Common myeloid progenitor, CD34-positive (primary cell): ENCODE measurements around the gene ETFDH. TPM values are rescaled to one million over a fixed set of nuclear protein-coding genes. Genes with fewer than 3 reads are reported as not detected.
A peak's percentile ranks its signal among the peaks of the same experiment; 100 is the strongest.

Source experiments
- CTCF ChIA-PET: fragments of 350-600 bp; sonication (Branson Sonifier 250); formaldehyde crosslinking; loops from one replicate; lab custom pipeline; 2021; ENCODE audit warnings: antibody characterized with exemption; lab: Charles Lee
- POLR2A ChIA-PET: fragments of 350-600 bp; sonication (Branson Sonifier 250); formaldehyde crosslinking; loops from one replicate; lab custom pipeline; 2021; ENCODE audit warnings: antibody characterized with exemption; lab: Charles Lee
- DNase-seq, 3 donors: peaks; one replicate each; pipeline versions ENCODE4 v3.0.0 to v3.0.0-alpha.2; 2013
- H3K27ac ChIP-seq, 2 experiments: 1 replicate in 1 of 2; 2 replicates in 1 of 2; pipeline ENCODE4 v1.7.0; 2013; ENCODE audit warnings: inconsistent platforms in 2 of 2, low read length in 2 of 2, mild to moderate bottlenecking in 2 of 2, low read depth in 1 of 2, moderate library complexity in 1 of 2; ENCODE audit not compliant: severe bottlenecking in 2 of 2, insufficient read depth in 1 of 2, poor library complexity in 1 of 2
- H3K27me3 ChIP-seq, 5 experiments: replicated peaks in 2 of 5; 1 replicate in 3 of 5; 2 replicates in 2 of 5; pipeline versions ENCODE4 v1.6.1 to v1.7.0; 2013; ENCODE audit warnings: low read length in 4 of 5, mild to moderate bottlenecking in 2 of 5, moderate library complexity in 2 of 5, inconsistent platforms in 1 of 5; ENCODE audit not compliant: insufficient read depth in 5 of 5, control insufficient read depth in 4 of 5
- H3K36me3 ChIP-seq, 4 experiments: 1 replicate in 2 of 4; 2 replicates in 2 of 4; pipeline versions ENCODE4 v1.6.1 to v1.7.0; 2013; ENCODE audit warnings: low read length in 3 of 4, control low read depth in 1 of 4, mild to moderate bottlenecking in 1 of 4; ENCODE audit not compliant: control insufficient read depth in 4 of 4, insufficient read depth in 4 of 4
- H3K4me1 ChIP-seq, 4 experiments: 1 replicate in 3 of 4; 2 replicates in 1 of 4; pipeline versions ENCODE4 v1.6.1 to v1.7.1; 2013; ENCODE audit warnings: low read length in 3 of 4, mild to moderate bottlenecking in 3 of 4, control low read depth in 1 of 4, inconsistent platforms in 1 of 4, moderate library complexity in 1 of 4; ENCODE audit not compliant: control insufficient read depth in 4 of 4, insufficient read depth in 4 of 4; ENCODE audit errors: control extremely low read depth in 1 of 4
- H3K4me3 ChIP-seq, 7 experiments: 1 replicate in 4 of 7; 2 replicates in 3 of 7; pipeline versions ENCODE4 v1.5.1 to v1.7.0; 2013; ENCODE audit warnings: mild to moderate bottlenecking in 7 of 7, low read length in 6 of 7, moderate library complexity in 6 of 7, inconsistent platforms in 2 of 7, low read depth in 2 of 7, control low read depth in 1 of 7; ENCODE audit not compliant: insufficient read depth in 4 of 7, control insufficient read depth in 1 of 7; ENCODE audit errors: extremely low read depth in 1 of 7
- H3K9me3 ChIP-seq, 5 experiments: 1 replicate in 4 of 5; 2 replicates in 1 of 5; pipeline versions ENCODE4 v1.6.1 to v1.7.1; 2013; ENCODE audit warnings: low read length in 4 of 5, mild to moderate bottlenecking in 2 of 5, inconsistent platforms in 1 of 5, low read depth in 1 of 5, moderate library complexity in 1 of 5; ENCODE audit not compliant: control insufficient read depth in 4 of 5, insufficient read depth in 2 of 5; ENCODE audit errors: control extremely low read depth in 1 of 5
- WGBS: methylation state at CpG from one replicate; pipeline ENCODE4 v1.1.5; 2013; ENCODE audit not compliant: insufficient coverage; 5-methylcytosine and 5-hydroxymethylcytosine counted together
- polyA plus RNA-seq: library from polyadenylated mRNA; unstranded; fragments of 120-200 nt; gene quantifications from one replicate; pipeline ENCODE4 v1.2.1, GENCODE V29; 2013

Gene ETFDH
- polyA plus RNA-seq = 26.7 TPM

- Histone ChIP-seq H3K4me3 (peak within 1 kb of the TSS; percentile 83 to 97 (median 92)), H3K9me3 (no peaks in the 10 kb centered on the region), H3K36me3 (no peaks in the 10 kb centered on the region), H3K4me1 (peaks cover 9 to 21% (median 16%) of the 10 kb centered on the region in 4 experiments), H3K27ac (peak within 1 kb of the TSS; percentile 85 to 95), H3K27me3 (no peaks in the 10 kb centered on the region)
- POLR2A ChIA-PET = no interaction called here
- WGBS = under 1% methylated on average over 52 of the region's 60 CpGs
- CTCF ChIA-PET = interaction anchor here (1.0 to 1.5 kb wide), 2 partner anchors 12 to 418 kb away, joined by 3 to 4 read pairs; no protein-coding TSS in a partner anchor
- peak; percentile 100 for DNase-seq
These were observed at the start of gene ETFDH for GRCh38 chr4:158671915-158672806. TSS of gene ETFDH (plus strand) at chr4:158672296. CDS start at chr4:158672457, 161 bp downstream.

- Histone ChIP-seq H3K27ac (no peak overlapping the region), H3K36me3 (no peaks in the 10 kb centered on the region), H3K9me3 (no peaks in the 10 kb centered on the region), H3K27me3 (no peaks in the 10 kb centered on the region), H3K4me1 (peaks cover 0 to 5% (median 0%) of the 10 kb centered on the region in 4 experiments), H3K4me3 (peak overlapping the region in 1 of 7 experiments; percentile 35)
- 20% methylated on average over 1 of the region's 3 CpGs for WGBS
- peak; percentile 72 to 81 (median 79) for DNase-seq
- POLR2A ChIA-PET = no interaction called here
- CTCF ChIA-PET = interaction anchor here (1.2 to 5.2 kb wide), 15 partner anchors 10 to 455 kb away, joined by 3 to 37 read pairs (median 5); no protein-coding TSS in a partner anchor
These were observed 47.1 kb upstream of the ETFDH start for GRCh38 chr4:158624889-158625478.

GRCh38 chr4:158625544-158625943, 46.6 kb upstream of the ETFDH start:
- Histone ChIP-seq H3K4me3 (no peak overlapping the region), H3K36me3 (no peaks in the 10 kb centered on the region), H3K9me3 (no peaks in the 10 kb centered on the region), H3K4me1 (peaks cover 0 to 5% (median 0%) of the 10 kb centered on the region in 4 experiments), H3K27ac (no peak overlapping the region), H3K27me3 (no peaks in the 10 kb centered on the region)
- WGBS = no CpG with 5 or more reads among the region's 2 CpGs
- ChIA-PET POLR2A (no interaction called here), CTCF (interaction anchor here (0.7 to 5.2 kb wide), 18 partner anchors 9 to 455 kb away, joined by 3 to 37 read pairs (median 4); no protein-coding TSS in a partner anchor)
- no peak for DNase-seq

GRCh38 chr4:158630893-158631292, 41.2 kb upstream of the ETFDH start:
- Histone ChIP-seq H3K27ac (no peak overlapping the region), H3K36me3 (peaks cover 0 to 2% (median 0%) of the 10 kb centered on the region in 4 experiments), H3K9me3 (no peaks in the 10 kb centered on the region), H3K4me1 (no peaks in the 10 kb centered on the region), H3K27me3 (no peaks in the 10 kb centered on the region), H3K4me3 (no peak overlapping the region)
- ChIA-PET CTCF (no interaction called here), POLR2A (no interaction called here)
- WGBS = 100% methylated on average over 1 of the region's 1 CpG
- DNase-seq = no peak

GRCh38 chr4:158636619-158637018, 35.5 kb upstream of the ETFDH start:
- Histone ChIP-seq H3K4me1 (no peaks in the 10 kb centered on the region), H3K9me3 (no peaks in the 10 kb centered on the region), H3K36me3 (peaks cover 0 to 2% (median 0%) of the 10 kb centered on the region in 4 experiments), H3K27ac (no peak overlapping the region), H3K4me3 (no peak overlapping the region), H3K27me3 (no peaks in the 10 kb centered on the region)
- DNase-seq = no peak
- CTCF ChIA-PET = no interaction called here
- POLR2A ChIA-PET = no interaction called here
- WGBS = no CpG with 5 or more reads among the region's 1 CpG

GRCh38 chr4:158644356-158644755, 27.7 kb upstream of the ETFDH start:
- POLR2A ChIA-PET = no interaction called here
- CTCF ChIA-PET = interaction anchor here (0.7 kb wide), 1 partner anchor 333 kb away, joined by 4 read pairs; no protein-coding TSS in a partner anchor
- Histone ChIP-seq H3K9me3 (no peaks in the 10 kb centered on the region), H3K4me1 (no peaks in the 10 kb centered on the region), H3K27ac (no peak overlapping the region), H3K36me3 (no peaks in the 10 kb centered on the region), H3K27me3 (no peaks in the 10 kb centered on the region), H3K4me3 (no peak overlapping the region)
- WGBS = 100% methylated on average over 1 of the region's 5 CpGs
- no peak for DNase-seq
